GM06990 (cell line): ENCODE results near the gene KIF3A.

Source experiments
- DNase-seq: peaks from one replicate; pipeline ENCODE4 v3.0.0-alpha.2; 2011; ENCODE audit not compliant: insufficient read length; ENCODE audit errors: extremely low read depth
- H3K27me3 ChIP-seq: replicated peaks from 2 replicates; pipeline ENCODE4 v1.6.0; 2011; ENCODE audit warnings: low read length; ENCODE audit not compliant: control insufficient read depth, insufficient read depth
- H3K36me3 ChIP-seq: 2 replicates; pipeline ENCODE4 v1.5.1; 2011; ENCODE audit warnings: low read length; ENCODE audit not compliant: control insufficient read depth, insufficient read depth
- H3K4me3 ChIP-seq: replicated peaks from 2 replicates; pipeline ENCODE4 v1.5.1; 2011; ENCODE audit warnings: low read depth, mild to moderate bottlenecking, control low read depth, low read length
- CTCF ChIP-seq: IDR thresholded peaks from 2 replicates; pipeline ENCODE4 v1.5.1; 2011; ENCODE audit warnings: low read length, control low read depth, mild to moderate bottlenecking, inconsistent platforms; ENCODE audit not compliant: insufficient read depth, poor library complexity, severe bottlenecking

Gene KIF3A

GRCh38 chr5:132777209-132778069, 40.1 kb upstream of the KIF3A start, which contains the start of gene SEPTIN8:
Gene SEPTIN8 (minus strand): TSS chr5:132777239. CDS start chr5:132777137, 102 bp downstream.
- Histone ChIP-seq H3K4me3 (peak within 1 kb of the TSS; percentile 84), H3K36me3 (no peaks in the 10 kb centered on the region; the same call in 1 of the 2 replicates), H3K27me3 (no peaks in the 10 kb centered on the region)
- peak; percentile 68 for DNase-seq
- TF ChIP-seq CTCF, result no peak

GRCh38 chr5:132776938-132777208, 39.5 kb upstream of the KIF3A start:
- no peak for TF ChIP-seq CTCF
- Histone ChIP-seq H3K27me3 (no peaks in the 10 kb centered on the region), H3K36me3 (no peaks in the 10 kb centered on the region; the same call in 1 of the 2 replicates), H3K4me3 (peak overlapping the region; percentile 84)
- no peak for DNase-seq

GRCh38 chr5:132776131-132776937, 39.0 kb upstream of the KIF3A start:
- no peak for TF ChIP-seq CTCF
- peak overlapping the region; percentile 84 for H3K4me3 ChIP-seq
- H3K27me3 ChIP-seq, result no peaks in the 10 kb centered on the region
- DNase-seq, result peak; percentile 36
- H3K36me3 ChIP-seq, result no peaks in the 10 kb centered on the region; the same call in 1 of the 2 replicates

GRCh38 chr5:132775476-132775961, 38.2 kb upstream of the KIF3A start:
- no peaks in the 10 kb centered on the region for H3K27me3 ChIP-seq
- no peak overlapping the region for H3K4me3 ChIP-seq
- no peaks in the 10 kb centered on the region; the same call in 1 of the 2 replicates for H3K36me3 ChIP-seq
- no peak for DNase-seq
- TF ChIP-seq CTCF, result no peak

GRCh38 chr5:132774896-132775295, 37.5 kb upstream of the KIF3A start:
- H3K36me3 ChIP-seq, result no peaks in the 10 kb centered on the region; the same call in 1 of the 2 replicates
- no peaks in the 10 kb centered on the region for H3K27me3 ChIP-seq
- no peak for TF ChIP-seq CTCF
- DNase-seq, result no peak
- H3K4me3 ChIP-seq, result no peak overlapping the region
